Spleen (tissue), 11 donors: ENCODE results near the gene HCAR3. TPM values are rescaled to one million over a fixed set of nuclear protein-coding genes. Genes with fewer than 3 reads are reported as not detected.
A peak's percentile ranks its signal among the peaks of the same experiment; 100 is the strongest.

Source experiments
- DNase-seq: peaks from one replicate; pipeline ENCODE4 v3.0.0-alpha.2; 2020
- H3K27ac ChIP-seq, 8 donors: fragments of 200-600 bp; sonication (generic) in 7 of 8; 1 replicate in 4 of 8; 2 replicates in 4 of 8; pipeline versions ENCODE4 v1.5.0 to v1.8.0; 2016 to 2021; ENCODE audit warnings: inconsistent platforms in 4 of 8, mild to moderate bottlenecking in 4 of 8, moderate library complexity in 1 of 8
- H3K27me3 ChIP-seq, 7 donors: fragments of 200-600 bp; sonication (generic) in 6 of 7; replicated peaks in 1 of 7; 1 replicate in 4 of 7; 2 replicates in 3 of 7; pipeline versions ENCODE4 v1.5.0 to v1.8.0; 2016 to 2021; ENCODE audit warnings: inconsistent platforms in 3 of 7, mild to moderate bottlenecking in 1 of 7
- H3K36me3 ChIP-seq, 6 donors: fragments of 200-600 bp; sonication (generic) in 5 of 6; 1 replicate in 4 of 6; 2 replicates in 2 of 6; pipeline versions ENCODE4 v1.5.0 to v1.8.0; 2016 to 2021; ENCODE audit warnings: inconsistent platforms in 2 of 6
- H3K4me1 ChIP-seq, 6 donors: fragments of 200-600 bp; sonication (generic) in 5 of 6; 1 replicate in 3 of 6; 2 replicates in 3 of 6; pipeline versions ENCODE4 v1.5.0 to v1.8.0; 2016 to 2021; ENCODE audit warnings: inconsistent platforms in 3 of 6
- H3K4me3 ChIP-seq, 8 donors: fragments of 200-600 bp; sonication (generic) in 7 of 8; 1 replicate in 4 of 8; 2 replicates in 4 of 8; pipeline versions ENCODE4 v1.5.0 to v1.8.0; 2016 to 2021; ENCODE audit warnings: inconsistent platforms in 4 of 8, mild to moderate bottlenecking in 4 of 8, moderate library complexity in 2 of 8
- H3K9me3 ChIP-seq, 8 donors: fragments of 200-600 bp; sonication (generic) in 7 of 8; 1 replicate in 4 of 8; 2 replicates in 4 of 8; pipeline versions ENCODE4 v1.5.0 to v1.8.0; 2016 to 2021; ENCODE audit warnings: inconsistent platforms in 4 of 8
- CTCF ChIP-seq, 11 experiments: fragments of 200-600 bp in 7 of 11; fragments of 450-650 bp in 4 of 11; sonication (generic) in 4 of 11; IDR thresholded peaks in 8 of 11; conservative IDR thresholded peaks in 3 of 11; 1 replicate in 7 of 11; 2 replicates in 4 of 11; pipeline versions ENCODE4 v1.4.0 to v1.8.0; 2016 to 2021; ENCODE audit warnings: antibody characterized with exemption in 11 of 11, inconsistent platforms in 4 of 11, mild to moderate bottlenecking in 1 of 11
- POLR2A ChIP-seq, 3 donors: fragments of 450-650 bp; IDR thresholded peaks; one replicate each; pipeline ENCODE4 v1.5.1; 2017; ENCODE audit warnings: antibody characterized with exemption in 3 of 3, mild to moderate bottlenecking in 1 of 3
- POLR2AphosphoS5 ChIP-seq, 3 donors: sonication (generic); formaldehyde crosslinking; IDR thresholded peaks; one replicate each; pipeline ENCODE4 v1.5.1; 2017; ENCODE audit warnings: antibody characterized with exemption in 3 of 3
- WGBS, 5 donors: extraction: QIAGEN DNeasy Blood & Tissue Kit in 3 of 5; methylation state at CpG; one replicate each; pipeline versions ENCODE4 v1.1.5 to v1.1.7; 2013 to 2018; 5-methylcytosine and 5-hydroxymethylcytosine counted together
- intact Hi-C: fragments of 100-400 bp; cut with DNase I; formaldehyde crosslinking; loops from one replicate; pipeline ENCODE4 v1.15.0; 2023; ENCODE audit warnings: low total_unique reads
- polyA plus RNA-seq, 3 donors: library from polyadenylated mRNA; stranded (reverse); fragments of 200-250 nt; gene quantifications; one replicate each; pipeline ENCODE4 v1.2.1, GENCODE V29; 2013
- total RNA-seq, 7 donors: library from RNA; depleted of rRNA in 3 of 7; stranded (reverse); fragments of >200 nt in 3 of 7; fragmentation: NEBNext Ultra II Directional in 4 of 7; extraction: Animal tissue kit (Norgen Biotek cat#: 25700) in 4 of 7; gene quantifications; one replicate each; pipeline versions ENCODE4 v1.1.0 to v1.2.1, GENCODE V29; 2016 to 2021
- donor health status: healthy with polysubstance abuse.
- donor health status: DM: no; HTN: no; CAD: no; lungs with moderate emphysema.
- donor health status: DM: no; HTN: no; CAD: no.
- donor health status: Bipolar disorder and iron deficiency.
- donor health status: healthy.
- donor health status: DM: no; HTN: no; CAD: no.
- donor health status: DM: yes; HTN: yes; CAD: no.

Gene HCAR3
- total and polyA plus RNA-seq, 10 donors: 0.36 to 92.8 (median 19.2) TPM

- Histone ChIP-seq H3K27ac (peak overlapping the region in 6 of 8 donors; percentile 11 to 77 (median 56)), H3K4me3 (peak overlapping the region in 1 of 8 donors; percentile 32), H3K9me3 (no peaks in the 10 kb centered on the region), H3K4me1 (peaks cover 0 to 32% (median 16%) of the 10 kb centered on the region in 6 donors), H3K36me3 (no peaks in the 10 kb centered on the region), H3K27me3 (peaks cover 0 to 7% (median 0%) of the 10 kb centered on the region in 7 donors)
- 12 to 33% (median 21%) methylated on average over 5 of the region's 5 CpGs for WGBS, 5 donors
- no peak for DNase-seq
- TF ChIP-seq POLR2AphosphoS5 (IDR thresholded peaks at IDR 0.05): no peak
- TF ChIP-seq CTCF (IDR thresholded peaks at IDR 0.05 in 8 of 11, conservative IDR thresholded peaks at IDR 0.05 in 3 of 11): no peak
- no peak for TF ChIP-seq POLR2A (IDR thresholded peaks at IDR 0.05)
- intact Hi-C loops: no loop called here
These were observed 9.5 kb upstream of the HCAR3 start for GRCh38 chr12:122726080-122726558.

DNA sequence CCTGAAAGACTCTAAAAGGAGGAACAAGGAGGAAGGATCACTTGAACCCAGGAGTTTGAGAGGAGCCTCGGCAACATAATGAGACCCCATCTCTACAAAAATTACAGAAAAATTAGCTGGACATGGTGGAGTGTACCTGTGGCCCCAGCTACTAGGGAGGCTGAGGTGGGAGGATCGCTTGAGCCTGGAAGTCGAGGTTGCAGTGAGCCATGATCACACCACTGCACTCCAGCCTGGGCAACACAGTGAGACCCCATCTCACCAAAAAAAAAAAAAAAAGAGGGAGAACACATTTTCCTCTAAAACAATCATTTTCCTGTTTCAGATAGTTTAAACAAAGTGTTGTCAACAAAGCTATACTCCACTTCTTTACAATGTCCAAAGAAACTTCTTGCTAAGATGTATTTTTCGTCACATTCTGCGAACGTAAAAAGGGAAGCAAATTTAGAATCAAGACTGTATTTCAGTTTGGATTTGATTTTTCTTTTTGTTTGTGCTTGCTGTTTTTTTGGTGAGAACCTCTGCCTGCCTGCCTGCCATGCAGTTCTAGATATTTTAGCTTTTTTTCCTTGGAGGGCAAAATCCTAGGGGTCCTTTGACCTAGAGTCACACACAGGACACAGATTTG is 9.0 kb upstream of the HCAR3 start:
- peaks cover 0 to 4% (median 0%) of the 10 kb centered on the region in 7 donors for H3K27me3 ChIP-seq
- intact Hi-C loops: no loop called here
- 60 to 85% (median 72%) methylated on average over 6 of the region's 6 CpGs for WGBS, 5 donors
- H3K4me3 ChIP-seq: peak overlapping the region in 1 of 8 donors; percentile 32
- peaks cover 0 to 38% (median 16%) of the 10 kb centered on the region in 6 donors for H3K4me1 ChIP-seq
- H3K27ac ChIP-seq: peak overlapping the region in 6 of 8 donors; percentile 11 to 77 (median 56)
- no peak for DNase-seq
- H3K36me3 ChIP-seq: no peaks in the 10 kb centered on the region
- H3K9me3 ChIP-seq: no peaks in the 10 kb centered on the region
- TF ChIP-seq POLR2AphosphoS5 (IDR thresholded peaks at IDR 0.05) (no peak), POLR2A (IDR thresholded peaks at IDR 0.05) (no peak), CTCF (IDR thresholded peaks at IDR 0.05 in 8 of 11, conservative IDR thresholded peaks at IDR 0.05 in 3 of 11) (no peak)

GRCh38 chr12:122724641-122725243 is 8.1 kb upstream of the HCAR3 start:
- TF ChIP-seq CTCF (IDR thresholded peaks at IDR 0.05 in 8 of 11, conservative IDR thresholded peaks at IDR 0.05 in 3 of 11) (no peak), POLR2AphosphoS5 (IDR thresholded peaks at IDR 0.05) (no peak), POLR2A (IDR thresholded peaks at IDR 0.05) (no peak)
- 74 to 85% (median 82%) methylated on average over 12 of the region's 12 CpGs for WGBS, 5 donors
- no peaks in the 10 kb centered on the region for H3K36me3 ChIP-seq
- no peak overlapping the region for H3K4me3 ChIP-seq
- intact Hi-C loops: no loop called here
- peaks cover 0 to 45% (median 19%) of the 10 kb centered on the region in 6 donors for H3K4me1 ChIP-seq
- peak overlapping the region in 2 of 8 donors; percentile 64 to 77 for H3K27ac ChIP-seq
- H3K27me3 ChIP-seq: no peaks in the 10 kb centered on the region
- DNase-seq: no peak
- H3K9me3 ChIP-seq: no peaks in the 10 kb centered on the region

DNA sequence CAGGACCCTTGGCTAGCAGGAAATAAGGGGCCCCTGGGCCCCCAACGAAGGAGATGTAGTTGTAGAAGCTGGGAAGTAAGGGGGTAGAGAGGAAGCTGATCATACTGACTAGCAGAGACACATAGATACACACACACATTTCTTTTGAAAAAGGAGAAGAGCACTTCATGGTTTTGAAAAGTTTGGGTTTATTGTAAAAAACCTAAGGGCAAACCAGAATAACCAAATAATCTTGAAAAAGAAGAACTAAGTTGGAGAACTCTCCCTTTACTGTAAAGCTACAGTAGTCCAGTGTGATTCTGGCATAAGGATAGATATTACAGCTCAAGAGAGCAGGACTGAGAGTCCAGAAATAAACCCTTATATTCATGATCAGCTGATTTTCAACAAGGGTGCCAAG is 5.8 kb upstream of the HCAR3 start:
- no peak for DNase-seq
- Histone ChIP-seq H3K4me3 (no peak overlapping the region), H3K27ac (peak overlapping the region in 4 of 8 donors; percentile 14 to 61 (median 41)), H3K9me3 (no peaks in the 10 kb centered on the region), H3K27me3 (no peaks in the 10 kb centered on the region), H3K36me3 (no peaks in the 10 kb centered on the region), H3K4me1 (peaks cover 0 to 45% (median 19%) of the 10 kb centered on the region in 6 donors)
- intact Hi-C loops: no loop called here
- TF ChIP-seq POLR2AphosphoS5 (IDR thresholded peaks at IDR 0.05): no peak
- no peak for TF ChIP-seq POLR2A (IDR thresholded peaks at IDR 0.05)
- no peak for TF ChIP-seq CTCF (IDR thresholded peaks at IDR 0.05 in 8 of 11, conservative IDR thresholded peaks at IDR 0.05 in 3 of 11)
- WGBS, 5 donors: 10 to 47% (median 16%) methylated on average over 1 of the region's 1 CpG
